Mesothelial cell of epicardium (in vitro differentiated cells): Measurements from ENCODE around the gene CHMP4B. TPM values are rescaled to one million over a fixed set of nuclear protein-coding genes. Genes with fewer than 3 reads are reported as not detected.

ENCODE experiments used
- DNase-seq, 2 experiments: peaks; one replicate each; pipeline ENCODE4 v3.0.0; 2021; ENCODE audit warnings: low spot score in 2 of 2; ENCODE audit not compliant: unreplicated experiment in 2 of 2
- H3K27ac Mint-ChIP-seq: 2 replicates; pipeline ENCODE4 v1.8.0; 2021; ENCODE audit warnings: mixed read lengths
- H3K27me3 Mint-ChIP-seq: 2 replicates; pipeline ENCODE4 v1.8.0; 2021; ENCODE audit warnings: low read depth, mixed read lengths
- H3K36me3 Mint-ChIP-seq: 2 replicates; pipeline ENCODE4 v1.8.0; 2021; ENCODE audit warnings: mixed read lengths
- H3K4me1 Mint-ChIP-seq: 2 replicates; pipeline ENCODE4 v1.8.0; 2021; ENCODE audit warnings: mixed read lengths
- H3K4me3 Mint-ChIP-seq: 2 replicates; pipeline ENCODE4 v1.8.0; 2021; ENCODE audit warnings: mild to moderate bottlenecking, moderate library complexity, mixed read lengths
- H3K9me3 Mint-ChIP-seq: 2 replicates; pipeline ENCODE4 v1.8.0; 2021; ENCODE audit warnings: mixed read lengths
- total RNA-seq: library from RNA; stranded (reverse); gene quantifications from 3 replicates; pipeline ENCODE4 v1.2.1, GENCODE V29; 2021
- TF ChIP-seq, protein P1 (sequence below): fragments of 200-600 bp; sonication (generic); IDR thresholded peaks from one replicate; pipeline ENCODE4 v1.5.0; 2021; ENCODE audit warnings: antibody characterized with exemption; ENCODE audit not compliant: unreplicated experiment

The CHMP4B gene
- total RNA-seq, 1 donor from 2014 or later: 76.9 TPM

- no peak for DNase-seq
- H3K4me3 Mint-ChIP-seq: no peak overlapping the region
- H3K27me3 Mint-ChIP-seq: no peaks in the 10 kb centered on the region
- H3K4me1 Mint-ChIP-seq: peaks cover 10% of the 10 kb centered on the region
- peaks cover 17% of the 10 kb centered on the region for H3K36me3 Mint-ChIP-seq
- TF ChIP-seq, protein P1, sequence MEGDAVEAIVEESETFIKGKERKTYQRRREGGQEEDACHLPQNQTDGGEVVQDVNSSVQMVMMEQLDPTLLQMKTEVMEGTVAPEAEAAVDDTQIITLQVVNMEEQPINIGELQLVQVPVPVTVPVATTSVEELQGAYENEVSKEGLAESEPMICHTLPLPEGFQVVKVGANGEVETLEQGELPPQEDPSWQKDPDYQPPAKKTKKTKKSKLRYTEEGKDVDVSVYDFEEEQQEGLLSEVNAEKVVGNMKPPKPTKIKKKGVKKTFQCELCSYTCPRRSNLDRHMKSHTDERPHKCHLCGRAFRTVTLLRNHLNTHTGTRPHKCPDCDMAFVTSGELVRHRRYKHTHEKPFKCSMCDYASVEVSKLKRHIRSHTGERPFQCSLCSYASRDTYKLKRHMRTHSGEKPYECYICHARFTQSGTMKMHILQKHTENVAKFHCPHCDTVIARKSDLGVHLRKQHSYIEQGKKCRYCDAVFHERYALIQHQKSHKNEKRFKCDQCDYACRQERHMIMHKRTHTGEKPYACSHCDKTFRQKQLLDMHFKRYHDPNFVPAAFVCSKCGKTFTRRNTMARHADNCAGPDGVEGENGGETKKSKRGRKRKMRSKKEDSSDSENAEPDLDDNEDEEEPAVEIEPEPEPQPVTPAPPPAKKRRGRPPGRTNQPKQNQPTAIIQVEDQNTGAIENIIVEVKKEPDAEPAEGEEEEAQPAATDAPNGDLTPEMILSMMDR: no peak
- H3K27ac Mint-ChIP-seq: no peak overlapping the region
- no peaks in the 10 kb centered on the region for H3K9me3 Mint-ChIP-seq
These were observed 48.6 kb downstream of the CHMP4B start for GRCh38 chr20:33859751-33860150.

DNA sequence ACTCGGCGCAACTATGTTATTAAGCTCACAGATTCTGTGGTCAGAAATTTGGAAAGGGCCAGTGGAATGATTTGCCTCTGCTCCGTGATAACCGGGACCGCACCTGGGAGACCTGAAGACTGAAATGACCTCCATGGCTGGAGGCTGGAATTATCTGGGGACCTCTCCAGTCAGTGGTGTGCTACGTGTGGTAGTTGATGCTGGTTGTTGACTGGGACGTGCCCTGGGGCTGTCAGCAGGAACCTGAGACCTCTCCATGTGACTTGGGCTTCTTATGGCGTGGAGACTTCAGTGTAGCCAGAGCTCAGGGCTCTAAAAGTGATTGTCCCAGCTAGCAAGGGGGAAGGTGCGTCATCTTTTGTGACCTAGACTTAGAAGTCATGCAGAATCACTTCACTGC, 50.3 kb downstream of the CHMP4B start:
- no peaks in the 10 kb centered on the region for H3K27me3 Mint-ChIP-seq
- peaks cover 10% of the 10 kb centered on the region for H3K4me1 Mint-ChIP-seq
- TF ChIP-seq, protein P1: no peak
- no peak for DNase-seq
- no peaks in the 10 kb centered on the region for H3K9me3 Mint-ChIP-seq
- H3K4me3 Mint-ChIP-seq: no peak overlapping the region
- peaks cover 9% of the 10 kb centered on the region for H3K36me3 Mint-ChIP-seq
- no peak overlapping the region for H3K27ac Mint-ChIP-seq

DNA sequence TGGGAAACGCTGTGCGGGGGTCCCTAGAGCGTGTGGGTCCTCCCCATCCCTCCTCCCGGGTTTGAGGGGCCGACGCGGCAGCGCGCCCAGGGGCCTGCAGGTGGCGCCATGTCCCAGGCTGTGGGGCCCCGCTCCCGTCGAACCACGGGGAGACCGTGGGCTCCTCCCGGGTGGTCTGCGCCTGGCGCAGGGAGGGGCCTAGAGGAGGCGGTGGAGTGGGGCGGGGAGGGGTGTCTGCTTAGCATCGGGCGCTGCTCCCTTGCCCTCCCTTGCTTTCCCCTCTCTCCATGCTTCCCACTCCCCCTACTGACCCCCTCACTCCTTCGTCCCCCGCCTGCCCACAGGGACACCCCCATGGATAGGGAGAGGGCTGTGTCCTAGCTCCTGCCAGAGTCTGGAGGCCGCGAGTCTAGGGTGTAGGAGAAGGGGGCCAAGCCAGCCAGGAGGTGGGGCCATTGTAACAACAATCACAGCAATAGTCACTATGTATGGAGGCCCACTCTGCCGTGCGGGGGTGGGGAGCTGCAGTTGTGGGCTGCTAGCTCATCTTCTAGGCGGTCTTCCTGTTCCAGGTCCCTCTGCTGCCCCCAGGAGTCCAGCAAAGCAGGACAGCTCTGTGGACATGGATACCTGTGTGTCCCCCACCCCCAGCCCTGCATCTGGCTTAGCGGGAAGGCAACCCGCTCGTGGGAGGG, 51.7 kb downstream of the CHMP4B start:
- peaks cover 10% of the 10 kb centered on the region for H3K4me1 Mint-ChIP-seq
- H3K4me3 Mint-ChIP-seq: peak overlapping the region; percentile 33
- H3K9me3 Mint-ChIP-seq: no peaks in the 10 kb centered on the region
- peaks cover 2% of the 10 kb centered on the region for H3K36me3 Mint-ChIP-seq
- H3K27me3 Mint-ChIP-seq: no peaks in the 10 kb centered on the region
- TF ChIP-seq, protein P1: peak; percentile 71
- H3K27ac Mint-ChIP-seq: no peak overlapping the region
- DNase-seq: peak; percentile 65 to 83

GRCh38 chr20:33863440-33864323, 52.5 kb downstream of the CHMP4B start:
- no peak overlapping the region for H3K4me3 Mint-ChIP-seq
- peaks cover 10% of the 10 kb centered on the region for H3K4me1 Mint-ChIP-seq
- no peaks in the 10 kb centered on the region for H3K9me3 Mint-ChIP-seq
- H3K27me3 Mint-ChIP-seq: no peaks in the 10 kb centered on the region
- no peak for DNase-seq
- H3K27ac Mint-ChIP-seq: peak overlapping the region; percentile 47
- TF ChIP-seq, protein P1: no peak
- H3K36me3 Mint-ChIP-seq: no peaks in the 10 kb centered on the region

GRCh38 chr20:33864324-33864963, 53.3 kb downstream of the CHMP4B start:
- no peaks in the 10 kb centered on the region for H3K9me3 Mint-ChIP-seq
- H3K27me3 Mint-ChIP-seq: no peaks in the 10 kb centered on the region
- DNase-seq: no peak
- no peak overlapping the region for H3K4me3 Mint-ChIP-seq
- no peaks in the 10 kb centered on the region for H3K36me3 Mint-ChIP-seq
- TF ChIP-seq, protein P1: no peak
- no peak overlapping the region for H3K27ac Mint-ChIP-seq
- H3K4me1 Mint-ChIP-seq: peaks cover 8% of the 10 kb centered on the region
